ENCODE results near the gene TTF2. TPM values are rescaled to one million over a fixed set of nuclear protein-coding genes. Genes with fewer than 3 reads are reported as not detected.
"Not testable (repeated sequence)": the region's sequence is repeated elsewhere in the genome, so short reads cannot be mapped to it uniquely, and the experiment has no call there.

TTF2 gene
- total and polyA plus RNA-seq, 9 donors: 7.5 to 15.3 (median 11.0) TPM

DNA sequence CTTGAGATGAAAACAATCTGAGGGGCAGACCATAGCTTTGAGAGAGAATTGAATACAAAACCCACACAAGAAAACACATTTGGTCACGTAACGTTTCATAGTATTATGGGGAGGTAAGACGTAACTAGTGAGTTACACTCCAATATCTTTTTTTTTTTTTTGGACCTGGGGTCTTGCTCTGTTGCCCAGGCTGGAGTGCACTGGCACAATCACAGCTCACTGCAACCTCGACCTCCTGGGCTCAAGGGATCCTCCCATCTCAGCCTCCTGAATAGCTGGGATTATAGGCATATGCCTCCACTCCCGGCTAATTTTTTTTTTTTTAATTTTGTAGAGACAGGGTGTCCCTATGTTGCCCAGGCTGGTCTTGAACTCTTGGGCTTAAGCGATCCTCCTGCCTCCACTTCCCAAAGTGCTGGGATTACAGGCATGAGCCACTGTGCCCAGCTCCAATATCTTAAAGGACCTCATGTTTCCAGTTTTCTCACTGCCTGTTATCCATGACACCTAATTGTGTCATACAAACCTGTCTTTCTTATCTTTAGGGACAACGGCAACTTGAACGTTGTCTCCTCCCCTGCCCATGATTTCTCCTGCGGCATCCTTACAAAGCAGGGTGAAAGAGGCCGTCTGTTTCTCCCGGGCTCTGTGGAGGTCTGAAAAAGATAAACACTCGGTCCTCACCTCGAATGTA is 56.1 kb downstream of the TTF2 start:
- H3K4me3 ChIP-seq (ENCODE audit: low read length): no peak overlapping the region
- 91% methylated on average over 9 of the region's 13 CpGs for WGBS (ENCODE audit: insufficient coverage)
- no peak for DNase-seq
- H3K4me1 ChIP-seq (ENCODE audit: control insufficient read depth, insufficient read depth, low read length): peaks cover 33% of the 10 kb centered on the region
- no peaks in the 10 kb centered on the region for H3K9me3 ChIP-seq (replicated peaks; ENCODE audit: control insufficient read depth, low read depth, low read length)
- peaks cover 52% of the 10 kb centered on the region for H3K36me3 ChIP-seq (ENCODE audit: control insufficient read depth, insufficient read depth, low read length)
- no peaks in the 10 kb centered on the region for H3K27me3 ChIP-seq (ENCODE audit: control insufficient read depth, insufficient read depth, low read length)
- no peak overlapping the region for H3K27ac ChIP-seq (ENCODE audit: low read length)

DNA sequence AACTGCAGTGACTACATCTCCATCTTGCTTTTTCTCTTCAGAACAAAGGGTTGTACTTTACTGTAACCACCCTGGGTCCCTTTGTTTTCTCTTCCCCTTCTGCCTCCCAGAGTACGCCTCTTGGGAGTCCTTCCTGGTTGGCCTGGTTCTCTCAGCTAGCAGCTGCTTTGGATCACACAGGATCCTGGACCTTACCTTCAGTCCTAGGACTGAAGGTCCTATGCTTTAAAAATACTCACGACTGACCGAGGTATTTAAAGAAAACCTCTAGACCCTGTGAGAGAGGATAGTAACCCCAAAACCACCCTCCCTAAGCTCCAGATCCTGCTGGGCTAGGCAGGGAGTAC is 56.6 kb downstream of the TTF2 start:
- no peaks in the 10 kb centered on the region for H3K9me3 ChIP-seq (replicated peaks; ENCODE audit: control insufficient read depth, low read depth, low read length)
- WGBS (ENCODE audit: insufficient coverage): 93% methylated on average over 1 of the region's 3 CpGs
- H3K27me3 ChIP-seq (ENCODE audit: control insufficient read depth, insufficient read depth, low read length): no peaks in the 10 kb centered on the region
- no peak for DNase-seq
- H3K27ac ChIP-seq (ENCODE audit: low read length): no peak overlapping the region
- H3K4me1 ChIP-seq (ENCODE audit: control insufficient read depth, insufficient read depth, low read length): peaks cover 33% of the 10 kb centered on the region
- H3K4me3 ChIP-seq (ENCODE audit: low read length): no peak overlapping the region
- H3K36me3 ChIP-seq (ENCODE audit: control insufficient read depth, insufficient read depth, low read length): peaks cover 52% of the 10 kb centered on the region

GRCh38 chr1:117117697-117118096 is 57.6 kb downstream of the TTF2 start:
- DNase-seq: no peak
- Histone ChIP-seq H3K36me3 (ENCODE audit: control insufficient read depth, insufficient read depth, low read length) (peaks cover 45% of the 10 kb centered on the region), H3K9me3 (replicated peaks; ENCODE audit: control insufficient read depth, low read depth, low read length) (no peaks in the 10 kb centered on the region), H3K4me1 (ENCODE audit: control insufficient read depth, insufficient read depth, low read length) (peaks cover 41% of the 10 kb centered on the region), H3K27me3 (ENCODE audit: control insufficient read depth, insufficient read depth, low read length) (no peaks in the 10 kb centered on the region), H3K4me3 (ENCODE audit: low read length) (no peak overlapping the region), H3K27ac (ENCODE audit: low read length) (peak overlapping the region; percentile 53)
- WGBS (ENCODE audit: insufficient coverage): 86% methylated on average over 1 of the region's 2 CpGs

GRCh38 chr1:117118137-117118536 is 58.0 kb downstream of the TTF2 start:
- no peaks in the 10 kb centered on the region for H3K27me3 ChIP-seq (ENCODE audit: control insufficient read depth, insufficient read depth, low read length)
- peak overlapping the region; percentile 53 for H3K27ac ChIP-seq (ENCODE audit: low read length)
- no peak overlapping the region for H3K4me3 ChIP-seq (ENCODE audit: low read length)
- no peaks in the 10 kb centered on the region for H3K9me3 ChIP-seq (replicated peaks; ENCODE audit: control insufficient read depth, low read depth, low read length)
- WGBS (ENCODE audit: insufficient coverage): 60% methylated on average over 10 of the region's 12 CpGs
- peaks cover 41% of the 10 kb centered on the region for H3K36me3 ChIP-seq (ENCODE audit: control insufficient read depth, insufficient read depth, low read length)
- DNase-seq: peak; percentile 79
- peaks cover 42% of the 10 kb centered on the region for H3K4me1 ChIP-seq (ENCODE audit: control insufficient read depth, insufficient read depth, low read length)

DNA sequence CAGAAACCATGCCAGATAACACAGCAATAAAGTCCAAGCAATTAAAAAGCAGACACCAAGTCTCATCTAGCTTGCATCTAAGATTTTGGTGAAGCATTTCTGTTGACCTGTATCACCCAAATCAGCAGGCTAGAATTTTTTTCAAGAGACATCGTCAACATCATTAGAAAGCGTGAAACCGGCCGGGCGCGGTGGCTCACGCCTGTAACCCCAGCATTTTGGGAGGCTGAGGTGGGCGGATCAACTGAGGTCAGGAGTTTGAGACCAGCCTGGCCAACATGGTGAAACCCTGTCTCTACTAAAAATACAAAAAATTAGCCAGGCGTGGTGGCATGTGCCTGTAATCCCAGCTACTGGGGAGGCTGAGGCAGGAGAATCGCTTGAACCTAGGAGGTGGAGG is 59.0 kb downstream of the TTF2 start:
- H3K27me3 ChIP-seq (ENCODE audit: control insufficient read depth, insufficient read depth, low read length); H3K9me3 ChIP-seq (replicated peaks; ENCODE audit: control insufficient read depth, low read depth, low read length); DNase-seq; H3K4me3 ChIP-seq (ENCODE audit: low read length); H3K27ac ChIP-seq (ENCODE audit: low read length): not testable (repeated sequence)
- Histone ChIP-seq H3K4me1 (ENCODE audit: control insufficient read depth, insufficient read depth, low read length) (peaks cover 45% of the 10 kb centered on the region), H3K36me3 (ENCODE audit: control insufficient read depth, insufficient read depth, low read length) (peaks cover 35% of the 10 kb centered on the region)
- WGBS (ENCODE audit: insufficient coverage): 95% methylated on average over 8 of the region's 10 CpGs

DNA sequence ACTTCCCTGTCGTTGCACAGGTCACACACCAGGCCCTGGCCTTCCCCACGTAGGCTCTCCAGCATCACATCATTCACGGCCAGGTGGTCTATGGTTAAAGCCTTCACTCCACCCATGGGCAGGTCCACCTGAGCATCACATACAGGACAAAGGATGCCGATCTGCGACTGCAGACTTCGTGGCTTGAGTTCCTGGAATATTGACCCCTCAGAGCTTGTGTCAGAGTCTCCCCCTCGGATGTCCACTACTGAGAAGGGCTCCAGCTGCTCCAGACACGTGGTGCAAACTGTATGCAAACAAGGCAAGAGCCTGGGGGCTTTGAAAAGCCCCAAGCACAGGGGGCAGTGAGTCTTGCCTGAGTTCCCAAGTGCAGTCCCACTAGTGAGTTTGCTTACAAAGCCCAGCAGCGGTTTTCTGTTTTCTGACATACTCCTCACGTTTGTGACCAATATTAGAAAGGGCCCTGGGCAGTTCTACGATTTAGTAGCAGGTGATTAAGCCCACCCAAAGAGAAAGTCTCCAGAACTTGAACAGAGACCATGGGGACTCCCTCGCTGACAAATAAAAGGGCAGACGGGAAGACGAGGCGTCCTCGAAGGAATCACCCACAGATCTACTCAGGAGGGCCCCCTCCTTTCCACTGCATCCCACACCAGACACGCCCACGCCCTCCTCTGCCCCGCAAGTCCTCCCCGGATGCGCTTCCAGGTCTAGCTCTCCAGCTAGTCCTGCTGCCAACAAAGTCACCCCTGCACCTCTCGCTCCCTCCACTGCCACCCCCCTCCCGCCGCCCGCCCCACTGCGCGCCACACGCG is 60.9 kb downstream of the TTF2 start:
- H3K9me3 ChIP-seq (replicated peaks; ENCODE audit: control insufficient read depth, low read depth, low read length): no peaks in the 10 kb centered on the region
- peak; percentile 49 for DNase-seq
- peaks cover 21% of the 10 kb centered on the region for H3K36me3 ChIP-seq (ENCODE audit: control insufficient read depth, insufficient read depth, low read length)
- WGBS (ENCODE audit: insufficient coverage): 4% methylated on average over 26 of the region's 29 CpGs
- peak overlapping the region; percentile 93 for H3K27ac ChIP-seq (ENCODE audit: low read length)
- peaks cover 45% of the 10 kb centered on the region for H3K4me1 ChIP-seq (ENCODE audit: control insufficient read depth, insufficient read depth, low read length)
- H3K4me3 ChIP-seq (ENCODE audit: low read length): peak overlapping the region; percentile 61
- no peaks in the 10 kb centered on the region for H3K27me3 ChIP-seq (ENCODE audit: control insufficient read depth, insufficient read depth, low read length)

- Histone ChIP-seq H3K4me1 (ENCODE audit: control insufficient read depth, insufficient read depth, low read length) (peaks cover 41% of the 10 kb centered on the region), H3K27ac (ENCODE audit: low read length) (peak within 1 kb of the TSS; percentile 93), H3K27me3 (ENCODE audit: control insufficient read depth, insufficient read depth, low read length) (no peaks in the 10 kb centered on the region), H3K4me3 (ENCODE audit: low read length) (peak within 1 kb of the TSS; percentile 61), H3K9me3 (replicated peaks; ENCODE audit: control insufficient read depth, low read depth, low read length) (no peaks in the 10 kb centered on the region), H3K36me3 (ENCODE audit: control insufficient read depth, insufficient read depth, low read length) (peaks cover 13% of the 10 kb centered on the region)
- under 1% methylated on average over 68 of the region's 71 CpGs for WGBS (ENCODE audit: insufficient coverage)
- peak; percentile 99 for DNase-seq
Measured at GRCh38 chr1:117121589-117122329, 61.6 kb downstream of the TTF2 start, which contains the start of gene TRIM45. TSS of gene TRIM45 (minus strand) at chr1:117121749. CDS start at chr1:117121201, 548 bp downstream.

- H3K9me3 ChIP-seq (replicated peaks; ENCODE audit: control insufficient read depth, low read depth, low read length): no peaks in the 10 kb centered on the region
- peak overlapping the region; percentile 93 for H3K27ac ChIP-seq (ENCODE audit: low read length)
- no peaks in the 10 kb centered on the region for H3K27me3 ChIP-seq (ENCODE audit: control insufficient read depth, insufficient read depth, low read length)
- 19% methylated on average over 30 of the region's 32 CpGs for WGBS (ENCODE audit: insufficient coverage)
- H3K4me1 ChIP-seq (ENCODE audit: control insufficient read depth, insufficient read depth, low read length): peaks cover 37% of the 10 kb centered on the region
- DNase-seq: peak; percentile 67
- H3K36me3 ChIP-seq (ENCODE audit: control insufficient read depth, insufficient read depth, low read length): peaks cover 8% of the 10 kb centered on the region
- peak overlapping the region; percentile 61 for H3K4me3 ChIP-seq (ENCODE audit: low read length)
Measured at GRCh38 chr1:117122330-117123025, 62.4 kb downstream of the TTF2 start.

DNA sequence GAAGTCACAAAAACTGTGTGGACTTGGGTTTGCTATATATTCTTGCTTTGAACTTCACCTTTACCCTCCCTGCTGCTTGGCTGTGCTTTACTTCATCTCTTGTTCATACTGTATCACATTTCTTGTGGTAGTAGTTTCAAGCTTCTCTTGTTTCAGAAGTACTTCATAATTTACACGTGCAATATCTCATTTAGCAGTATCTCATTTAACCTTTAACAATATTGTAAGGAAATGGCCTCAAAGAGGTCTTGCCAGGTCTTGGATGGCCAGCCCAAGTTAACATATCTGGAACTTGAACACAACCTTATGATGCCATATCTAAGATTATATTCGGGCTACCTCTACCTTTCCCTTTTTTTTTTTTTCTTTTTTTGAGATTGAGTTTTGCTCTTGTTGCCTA is 63.1 kb downstream of the TTF2 start:
- no CpG with 5 or more reads among the region's 2 CpGs for WGBS (ENCODE audit: insufficient coverage)

More for the DNA sequence above, 63.1 kb downstream of the TTF2 start:
- DNase-seq: no peak
- peaks cover 30% of the 10 kb centered on the region for H3K4me1 ChIP-seq (ENCODE audit: control insufficient read depth, insufficient read depth, low read length)
- H3K4me3 ChIP-seq (ENCODE audit: low read length): no peak overlapping the region
- H3K36me3 ChIP-seq (ENCODE audit: control insufficient read depth, insufficient read depth, low read length): peaks cover 1% of the 10 kb centered on the region
- no peaks in the 10 kb centered on the region for H3K9me3 ChIP-seq (replicated peaks; ENCODE audit: control insufficient read depth, low read depth, low read length)
- peak overlapping the region; percentile 93 for H3K27ac ChIP-seq (ENCODE audit: low read length)
- H3K27me3 ChIP-seq (ENCODE audit: control insufficient read depth, insufficient read depth, low read length): no peaks in the 10 kb centered on the region

All from muscle of leg (tissue), 11 donors.